ENCODE data around the gene DLG5. TPM values are rescaled to one million over a fixed set of nuclear protein-coding genes. Genes with fewer than 3 reads are reported as not detected.

DLG5 gene
- 10 to 100 TPM; 34.0 to 53.8 (median 43.0) TPM for polyA plus RNA-seq (ENCODE audit: insufficient read length in 4 of 4)

GRCh38 chr10:77926566-77927401, at the start of gene DLG5:
DLG5 (minus strand) TSS chr10:77926755; CDS start chr10:77926520, 235 bp downstream.
- DNase-seq (ENCODE audit: low read depth in 4 of 4, low spot score in 2 of 4) = no peak

- no peak for DNase-seq (ENCODE audit: low read depth in 4 of 4, low spot score in 2 of 4)
These were observed 48.6 kb upstream of the DLG5 start for GRCh38 chr10:77975086-77975666.

GRCh38 chr10:77974396-77975074, 48.0 kb upstream of the DLG5 start:
- peak in 1 of 4 donors; percentile 19 for DNase-seq (ENCODE audit: low read depth in 4 of 4, low spot score in 2 of 4)

GRCh38 chr10:77973276-77973675, 46.7 kb upstream of the DLG5 start:
- DNase-seq (ENCODE audit: low read depth in 4 of 4, low spot score in 2 of 4) = no peak

GRCh38 chr10:77972148-77972547, 45.6 kb upstream of the DLG5 start:
- no peak for DNase-seq (ENCODE audit: low read depth in 4 of 4, low spot score in 2 of 4)

- DNase-seq (ENCODE audit: low read depth in 4 of 4, low spot score in 2 of 4) = no peak
These were observed 45.2 kb upstream of the DLG5 start for GRCh38 chr10:77971804-77972144.

GRCh38 chr10:77970869-77971803, 44.6 kb upstream of the DLG5 start:
- DNase-seq (ENCODE audit: low read depth in 4 of 4, low spot score in 2 of 4) = peak in 3 of 4 donors; percentile 24 to 67 (median 38)

- DNase-seq (ENCODE audit: low read depth in 4 of 4, low spot score in 2 of 4) = no peak
These were observed 42.6 kb upstream of the DLG5 start for GRCh38 chr10:77969114-77969513.

- peak; percentile 51 to 76 (median 56) for DNase-seq (ENCODE audit: low read depth in 4 of 4, low spot score in 2 of 4)
These were observed 41.1 kb upstream of the DLG5 start for GRCh38 chr10:77967611-77968022.

GRCh38 chr10:77965294-77965693, 38.7 kb upstream of the DLG5 start:
- DNase-seq (ENCODE audit: low read depth in 4 of 4, low spot score in 2 of 4) = no peak

GRCh38 chr10:77964811-77965210, 38.3 kb upstream of the DLG5 start:
- DNase-seq (ENCODE audit: low read depth in 4 of 4, low spot score in 2 of 4) = no peak

- DNase-seq (ENCODE audit: low read depth in 4 of 4, low spot score in 2 of 4) = no peak
These were observed 37.3 kb upstream of the DLG5 start for GRCh38 chr10:77963901-77964300.

- DNase-seq (ENCODE audit: low read depth in 4 of 4, low spot score in 2 of 4) = no peak
These were observed 36.0 kb upstream of the DLG5 start for GRCh38 chr10:77962350-77963146.

GRCh38 chr10:77961668-77962067, 35.1 kb upstream of the DLG5 start:
- no peak for DNase-seq (ENCODE audit: low read depth in 4 of 4, low spot score in 2 of 4)

GRCh38 chr10:77960829-77961329, 34.3 kb upstream of the DLG5 start:
- no peak for DNase-seq (ENCODE audit: low read depth in 4 of 4, low spot score in 2 of 4)

GRCh38 chr10:77959887-77960455, 33.4 kb upstream of the DLG5 start:
- no peak for DNase-seq (ENCODE audit: low read depth in 4 of 4, low spot score in 2 of 4)

- no peak for DNase-seq (ENCODE audit: low read depth in 4 of 4, low spot score in 2 of 4)
These were observed 32.8 kb upstream of the DLG5 start for GRCh38 chr10:77959384-77959783.

GRCh38 chr10:77955136-77955535, 28.6 kb upstream of the DLG5 start:
- no peak for DNase-seq (ENCODE audit: low read depth in 4 of 4, low spot score in 2 of 4)

GRCh38 chr10:77949167-77949566, 22.6 kb upstream of the DLG5 start:
- DNase-seq (ENCODE audit: low read depth in 4 of 4, low spot score in 2 of 4) = no peak
